ENCODE results near the gene PCSK6.

PCSK6 gene

DNA sequence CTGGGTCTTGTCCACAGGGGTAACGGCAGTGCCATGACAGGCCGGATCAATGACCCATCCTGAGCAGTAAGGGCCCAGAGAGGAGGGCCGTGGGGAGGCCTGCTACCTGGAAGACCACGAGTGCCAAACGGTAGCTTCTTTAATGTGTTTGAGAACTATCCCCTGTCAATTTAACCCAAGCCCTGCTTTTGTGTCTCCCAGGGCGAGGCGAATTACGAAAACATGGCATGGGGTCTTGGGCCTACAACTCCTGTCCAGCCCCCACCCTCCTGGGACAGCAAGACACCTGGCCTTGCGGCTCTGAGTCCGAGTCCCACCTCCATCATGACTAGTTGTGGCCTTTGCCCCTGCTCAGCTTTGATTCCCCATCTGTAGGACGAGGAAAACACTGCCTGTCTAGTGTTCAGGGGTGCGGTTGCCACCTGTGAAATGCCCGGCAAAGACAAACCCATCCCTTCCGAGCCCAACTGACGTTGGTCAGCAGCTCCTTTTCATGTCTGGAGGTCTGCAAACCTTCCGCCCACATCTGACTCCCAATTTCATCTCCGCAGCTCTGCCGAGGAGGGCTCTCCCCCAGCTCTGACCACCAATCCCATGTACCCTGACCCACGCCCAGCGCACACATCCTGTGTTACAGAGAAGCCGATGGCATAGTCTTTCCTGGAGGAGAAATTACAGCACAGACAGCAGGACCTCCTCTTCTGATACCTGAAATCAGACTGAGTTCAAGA is 165.5 kb downstream of the PCSK6 start:
- Histone ChIP-seq H3K79me2 (ENCODE audit: control insufficient read depth, low read length) (no peaks in the 10 kb centered on the region), H3K4me1 (ENCODE audit: control insufficient read depth, low read length) (no peaks in the 10 kb centered on the region), H3K4me3 (ENCODE audit: low read length) (no peak overlapping the region), H3K36me3 (ENCODE audit: control insufficient read depth, low read length) (no peaks in the 10 kb centered on the region), H4K20me1 (ENCODE audit: control insufficient read depth, insufficient read depth, low read depth, low read length) (no peaks in the 10 kb centered on the region), H3K4me2 (ENCODE audit: low read length) (no peak overlapping the region), H3K9me2 (replicated peaks; ENCODE audit: control insufficient read depth, low read length) (no peaks in the 10 kb centered on the region), H3K9me3 (ENCODE audit: control insufficient read depth, insufficient read depth, low read length) (no peaks in the 10 kb centered on the region), H3K27me3 (ENCODE audit: control insufficient read depth, low read length) (no peaks in the 10 kb centered on the region), H3F3A (ENCODE audit: control insufficient read depth, insufficient read depth) (no peaks in the 10 kb centered on the region), H3K27ac (ENCODE audit: low read depth, low read length) (no peak overlapping the region)
- TF ChIP-seq, protein P1, sequence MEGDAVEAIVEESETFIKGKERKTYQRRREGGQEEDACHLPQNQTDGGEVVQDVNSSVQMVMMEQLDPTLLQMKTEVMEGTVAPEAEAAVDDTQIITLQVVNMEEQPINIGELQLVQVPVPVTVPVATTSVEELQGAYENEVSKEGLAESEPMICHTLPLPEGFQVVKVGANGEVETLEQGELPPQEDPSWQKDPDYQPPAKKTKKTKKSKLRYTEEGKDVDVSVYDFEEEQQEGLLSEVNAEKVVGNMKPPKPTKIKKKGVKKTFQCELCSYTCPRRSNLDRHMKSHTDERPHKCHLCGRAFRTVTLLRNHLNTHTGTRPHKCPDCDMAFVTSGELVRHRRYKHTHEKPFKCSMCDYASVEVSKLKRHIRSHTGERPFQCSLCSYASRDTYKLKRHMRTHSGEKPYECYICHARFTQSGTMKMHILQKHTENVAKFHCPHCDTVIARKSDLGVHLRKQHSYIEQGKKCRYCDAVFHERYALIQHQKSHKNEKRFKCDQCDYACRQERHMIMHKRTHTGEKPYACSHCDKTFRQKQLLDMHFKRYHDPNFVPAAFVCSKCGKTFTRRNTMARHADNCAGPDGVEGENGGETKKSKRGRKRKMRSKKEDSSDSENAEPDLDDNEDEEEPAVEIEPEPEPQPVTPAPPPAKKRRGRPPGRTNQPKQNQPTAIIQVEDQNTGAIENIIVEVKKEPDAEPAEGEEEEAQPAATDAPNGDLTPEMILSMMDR (IDR thresholded peaks at IDR 0.05; ENCODE audit: low read depth, low read length, poor library complexity, severe bottlenecking), result no peak
- no peak for TF ChIP-seq EZH2phosphoT487 (IDR thresholded peaks at IDR 0.05; ENCODE audit: borderline replicate concordance, low read length)

DNA sequence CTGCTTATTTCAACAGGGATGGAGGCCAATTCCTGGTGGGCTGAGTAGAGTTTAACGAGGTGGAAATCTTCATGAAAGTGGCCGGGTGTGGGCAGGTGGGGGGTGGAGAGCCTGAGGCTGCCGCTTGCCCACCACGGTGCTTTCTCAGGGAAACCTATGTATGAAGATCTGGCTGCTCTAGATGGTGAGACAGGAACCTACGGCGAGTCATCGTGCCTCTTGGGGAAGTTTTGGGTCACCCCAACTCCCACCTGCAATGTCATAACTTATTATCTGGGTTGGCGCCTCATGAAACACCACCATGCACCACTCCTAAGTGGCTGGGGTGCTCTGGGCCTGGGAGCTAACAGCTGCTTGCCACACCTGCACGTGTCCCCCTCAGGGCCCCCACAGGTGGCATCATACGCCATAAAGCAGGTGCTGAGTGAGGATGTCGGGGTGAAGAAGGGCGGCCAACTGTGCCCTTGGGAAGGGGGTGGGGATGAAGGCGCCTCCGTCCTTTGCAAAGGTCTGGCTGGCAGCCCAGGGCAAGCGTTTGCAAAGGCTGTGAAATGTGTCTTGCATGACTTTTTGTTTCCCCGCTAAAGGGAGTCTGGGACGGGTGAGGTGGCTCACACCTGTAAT is 166.5 kb downstream of the PCSK6 start:
- Histone ChIP-seq H3K4me2 (ENCODE audit: low read length) (no peak overlapping the region), H3K4me1 (ENCODE audit: control insufficient read depth, low read length) (no peaks in the 10 kb centered on the region), H4K20me1 (ENCODE audit: control insufficient read depth, insufficient read depth, low read depth, low read length) (no peaks in the 10 kb centered on the region), H3K4me3 (ENCODE audit: low read length) (no peak overlapping the region), H3K9me2 (replicated peaks; ENCODE audit: control insufficient read depth, low read length) (no peaks in the 10 kb centered on the region), H3K9me3 (ENCODE audit: control insufficient read depth, insufficient read depth, low read length) (no peaks in the 10 kb centered on the region), H3K27me3 (ENCODE audit: control insufficient read depth, low read length) (no peaks in the 10 kb centered on the region), H3K79me2 (ENCODE audit: control insufficient read depth, low read length) (no peaks in the 10 kb centered on the region), H3K27ac (ENCODE audit: low read depth, low read length) (no peak overlapping the region), H3K36me3 (ENCODE audit: control insufficient read depth, low read length) (no peaks in the 10 kb centered on the region), H3F3A (ENCODE audit: control insufficient read depth, insufficient read depth) (no peaks in the 10 kb centered on the region)
- TF ChIP-seq, protein P1 (IDR thresholded peaks at IDR 0.05; ENCODE audit: low read depth, low read length, poor library complexity, severe bottlenecking), result no peak
- TF ChIP-seq EZH2phosphoT487 (IDR thresholded peaks at IDR 0.05; ENCODE audit: borderline replicate concordance, low read length), result no peak

DNA sequence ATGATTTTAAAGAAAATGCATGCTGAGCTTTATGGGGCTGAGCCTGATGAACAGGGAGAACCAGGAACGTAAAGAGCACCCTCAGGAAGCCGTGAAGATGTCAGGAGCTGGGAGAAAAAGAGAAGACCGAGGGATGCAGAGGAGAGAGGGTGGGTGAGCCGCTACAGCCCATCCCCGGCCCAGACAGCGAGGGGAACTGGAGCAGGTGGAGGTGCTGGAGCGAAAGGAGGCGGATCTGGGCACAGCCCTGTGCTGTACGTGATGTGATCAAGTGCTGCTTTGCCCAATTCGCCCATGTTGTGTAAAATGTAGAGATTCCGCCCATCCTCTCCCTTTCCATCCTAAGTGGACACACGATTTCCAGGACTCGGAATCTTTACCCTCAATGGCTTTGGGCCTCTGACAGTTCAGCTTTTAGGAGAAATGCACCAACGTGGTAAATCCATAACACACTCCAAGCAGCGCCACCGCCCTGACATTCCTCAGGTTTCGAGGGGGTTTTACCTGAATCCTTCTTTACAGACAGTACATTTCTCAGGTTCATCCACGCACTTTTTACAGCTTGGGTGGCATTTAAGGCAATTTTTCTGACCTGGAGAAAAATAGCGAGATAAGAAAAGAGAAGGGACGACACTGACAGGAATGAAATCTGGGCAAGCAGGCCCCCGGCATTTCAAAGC is 167.4 kb downstream of the PCSK6 start:
- Histone ChIP-seq H3K36me3 (ENCODE audit: control insufficient read depth, low read length) (no peaks in the 10 kb centered on the region), H3K4me1 (ENCODE audit: control insufficient read depth, low read length) (no peaks in the 10 kb centered on the region), H3K9me3 (ENCODE audit: control insufficient read depth, insufficient read depth, low read length) (no peaks in the 10 kb centered on the region), H4K20me1 (ENCODE audit: control insufficient read depth, insufficient read depth, low read depth, low read length) (no peaks in the 10 kb centered on the region), H3K4me3 (ENCODE audit: low read length) (no peak overlapping the region), H3K4me2 (ENCODE audit: low read length) (no peak overlapping the region), H3K79me2 (ENCODE audit: control insufficient read depth, low read length) (no peaks in the 10 kb centered on the region), H3K27me3 (ENCODE audit: control insufficient read depth, low read length) (no peaks in the 10 kb centered on the region), H3K27ac (ENCODE audit: low read depth, low read length) (no peak overlapping the region), H3K9me2 (replicated peaks; ENCODE audit: control insufficient read depth, low read length) (no peaks in the 10 kb centered on the region), H3F3A (ENCODE audit: control insufficient read depth, insufficient read depth) (no peaks in the 10 kb centered on the region)
- TF ChIP-seq, protein P1 (IDR thresholded peaks at IDR 0.05; ENCODE audit: low read depth, low read length, poor library complexity, severe bottlenecking), result no peak
- no peak for TF ChIP-seq EZH2phosphoT487 (IDR thresholded peaks at IDR 0.05; ENCODE audit: borderline replicate concordance, low read length)
